T-helper 1 cell treated with Interleukin-12 subunit alpha and Interleukin-12 subunit beta and Interleukin-4 antibody, amounts not matched to agents 30 ng/mL and 1 ng/mL, for 36 hours (primary cell): ENCODE results near the gene KDM4C. TPM values are rescaled to one million over a fixed set of nuclear protein-coding genes. Genes with fewer than 3 reads are reported as not detected.

Source experiments
- intact Hi-C: fragments of 100-400 bp; cut with micrococcal nuclease; formaldehyde crosslinking; loops from one replicate; pipeline ENCODE4 v1.15.1; 2024
- total RNA-seq: library from RNA; stranded (reverse); gene quantifications from 2 replicates; pipeline ENCODE4 v1.2.3, GENCODE V29; 2022

Gene KDM4C
- total RNA-seq, 1 donor from 2014 or later, result 60.0 TPM

- intact Hi-C loops, result no loop called here
Observed at GRCh38 chr9:7129391-7129790, 371.6 kb downstream of the KDM4C start.

DNA sequence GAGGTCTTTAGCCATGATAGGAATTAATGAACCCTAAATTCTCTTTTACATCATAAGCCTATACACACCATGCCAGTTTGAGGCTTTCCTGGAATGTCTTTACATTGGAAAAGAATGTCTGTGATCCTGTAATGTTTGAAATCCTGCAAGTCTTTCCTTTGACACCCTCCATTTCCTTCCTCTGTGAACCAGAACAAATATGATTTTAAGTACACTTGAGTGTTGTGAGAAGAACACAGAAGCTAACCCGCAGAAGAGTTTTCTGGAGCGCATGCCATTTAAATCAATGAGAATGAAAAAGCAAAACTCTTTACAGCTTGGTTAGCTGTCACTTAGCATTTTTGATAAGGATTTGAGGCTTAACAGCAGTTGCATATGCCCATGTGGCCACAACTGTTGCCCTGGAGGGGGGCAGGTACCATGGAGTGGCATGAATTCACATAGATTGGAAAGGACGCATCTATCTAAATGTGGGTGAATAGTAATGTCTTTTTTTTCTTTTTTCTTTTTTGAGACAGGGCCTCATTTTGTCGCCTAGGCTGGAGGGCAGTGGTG is 372.6 kb downstream of the KDM4C start:
- intact Hi-C loops, result no loop called here

- intact Hi-C loops, result no loop called here
Observed at GRCh38 chr9:7132605-7133004, 374.8 kb downstream of the KDM4C start.

- intact Hi-C loops, result no loop called here
Observed at GRCh38 chr9:7135735-7136134, 378.0 kb downstream of the KDM4C start.

- intact Hi-C loops, result no loop called here
Observed at GRCh38 chr9:7137040-7137439, 379.3 kb downstream of the KDM4C start.

GRCh38 chr9:7137571-7137970 is 379.8 kb downstream of the KDM4C start:
- intact Hi-C loops, result no loop called here

- intact Hi-C loops, result no loop called here
Observed at GRCh38 chr9:7139886-7140285, 382.1 kb downstream of the KDM4C start.

- intact Hi-C loops, result no loop called here
Observed at GRCh38 chr9:7140401-7140800, 382.6 kb downstream of the KDM4C start.

DNA sequence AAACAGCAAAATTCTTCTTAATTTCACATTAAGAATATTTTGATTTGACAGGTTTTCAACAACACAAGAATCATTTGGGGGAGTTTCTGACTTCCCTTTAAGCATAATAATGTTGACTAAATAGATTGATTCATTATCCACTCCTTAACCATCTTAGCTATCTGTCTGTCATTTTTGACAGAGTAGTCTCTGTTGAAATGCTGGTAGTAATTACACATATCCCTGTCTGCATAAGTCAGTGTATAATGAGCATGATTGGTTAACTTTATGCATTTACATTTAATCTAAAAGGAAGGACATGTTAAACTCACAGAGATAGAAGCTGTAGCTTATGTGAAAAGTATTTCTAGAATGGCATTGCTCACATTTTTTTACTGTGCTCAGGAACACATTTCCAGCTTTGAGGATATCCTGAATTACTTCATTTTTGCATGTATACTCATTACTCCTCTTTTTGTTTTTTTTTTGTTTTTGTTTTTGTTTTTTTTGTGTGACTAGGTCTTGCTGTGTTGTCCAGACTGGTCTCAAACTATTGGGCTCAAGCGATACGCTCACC is 385.9 kb downstream of the KDM4C start:
- intact Hi-C loops, result no loop called here

- intact Hi-C loops, result no loop called here
Observed at GRCh38 chr9:7144265-7145046, 386.7 kb downstream of the KDM4C start.

- intact Hi-C loops, result no loop called here
Observed at GRCh38 chr9:7145361-7146069, 387.7 kb downstream of the KDM4C start.

- intact Hi-C loops, result no loop called here
Observed at GRCh38 chr9:7146582-7146981, 388.8 kb downstream of the KDM4C start.

DNA sequence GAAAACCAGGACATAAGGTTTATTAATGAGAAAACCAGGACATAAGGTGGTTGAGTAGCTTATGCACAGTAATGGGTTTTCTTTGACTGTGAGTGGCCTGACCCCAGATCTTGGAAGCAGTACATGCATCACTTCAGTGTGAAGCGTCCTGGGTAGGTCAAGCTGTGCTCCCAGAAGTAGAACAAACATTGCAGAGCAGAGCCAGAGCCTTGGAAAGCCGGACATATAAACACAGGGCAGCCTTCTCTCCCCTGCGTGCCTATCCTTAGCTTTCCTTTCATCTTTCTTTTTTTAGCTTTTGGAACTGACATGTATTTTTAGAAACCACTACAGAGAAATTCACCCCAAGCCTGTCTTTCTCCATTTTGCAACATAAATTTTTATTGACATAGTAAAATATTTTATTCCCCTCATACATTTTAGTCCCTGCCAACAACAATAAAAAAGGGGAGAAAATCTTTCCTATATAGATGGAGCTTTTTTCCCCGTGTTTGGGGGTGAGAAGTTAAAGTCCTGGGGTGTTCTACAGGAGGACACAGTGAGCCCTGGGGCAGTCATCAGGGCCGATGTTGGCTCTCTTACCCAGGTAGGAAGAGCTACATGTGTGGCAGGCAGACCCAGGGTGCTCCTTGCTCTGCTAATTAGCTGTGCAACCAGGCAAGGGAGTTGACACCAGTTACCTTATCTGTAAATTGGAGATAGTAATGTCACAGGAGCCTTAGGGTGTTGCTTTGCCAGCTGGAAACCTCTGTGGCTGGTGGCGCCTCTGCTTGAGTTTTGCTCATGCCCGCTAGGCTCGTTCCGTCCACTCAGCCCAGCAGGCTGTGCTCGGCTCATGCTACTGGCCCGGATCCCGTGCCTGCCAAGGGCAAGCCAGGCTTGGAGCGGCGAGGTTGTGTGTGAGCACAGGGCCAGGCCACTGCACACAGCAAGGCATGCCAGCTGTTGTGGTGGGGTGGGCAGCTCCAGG is 389.6 kb downstream of the KDM4C start:
- intact Hi-C loops, result no loop called here

DNA sequence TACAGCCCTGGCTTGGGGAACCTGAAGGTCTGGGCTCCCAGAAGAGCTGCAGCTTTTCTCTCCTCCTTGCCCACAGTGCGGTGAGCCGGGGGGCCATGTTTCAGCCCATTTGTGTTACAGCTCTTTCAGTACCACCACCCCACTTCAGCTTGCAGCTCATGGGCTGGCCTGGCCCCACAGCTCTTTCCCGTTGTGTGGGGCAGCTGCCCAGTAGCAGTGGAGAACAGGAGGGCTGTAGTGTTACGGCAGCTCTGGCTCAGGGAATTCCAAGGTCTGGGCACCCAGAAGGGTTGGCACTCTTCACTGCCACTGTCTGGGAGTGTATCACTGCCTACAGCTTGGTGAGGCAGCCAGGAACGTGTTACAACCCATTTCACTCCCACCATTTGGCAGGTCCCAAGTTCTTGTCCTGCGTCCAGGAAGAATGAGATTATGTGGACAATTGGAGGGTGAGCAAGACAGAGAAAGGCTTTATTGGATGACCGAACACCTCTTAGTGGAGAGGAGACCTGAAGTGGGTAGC is 390.5 kb downstream of the KDM4C start:
- intact Hi-C loops, result no loop called here

DNA sequence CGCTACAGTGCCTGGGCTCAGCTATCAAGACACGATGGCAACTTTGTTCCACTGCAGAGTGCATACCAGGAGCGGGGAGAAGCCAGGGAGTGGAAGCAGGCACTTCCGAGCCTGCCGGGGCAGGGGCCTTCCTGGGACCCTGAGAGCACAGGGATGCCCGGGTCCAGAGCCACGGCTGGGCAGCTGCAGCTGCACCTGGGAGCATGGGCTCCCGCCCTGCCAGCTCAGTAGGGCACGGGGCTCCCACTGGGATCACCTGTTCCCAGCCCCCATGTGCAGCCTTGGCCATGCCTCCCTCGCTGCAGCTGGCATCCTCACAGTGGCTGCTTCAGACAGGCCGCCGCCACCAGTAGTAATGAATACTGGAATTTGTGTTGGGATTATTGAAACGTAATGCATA is 391.5 kb downstream of the KDM4C start:
- intact Hi-C loops, result no loop called here

GRCh38 chr9:7150153-7150890 is 392.5 kb downstream of the KDM4C start:
- intact Hi-C loops, result no loop called here

DNA sequence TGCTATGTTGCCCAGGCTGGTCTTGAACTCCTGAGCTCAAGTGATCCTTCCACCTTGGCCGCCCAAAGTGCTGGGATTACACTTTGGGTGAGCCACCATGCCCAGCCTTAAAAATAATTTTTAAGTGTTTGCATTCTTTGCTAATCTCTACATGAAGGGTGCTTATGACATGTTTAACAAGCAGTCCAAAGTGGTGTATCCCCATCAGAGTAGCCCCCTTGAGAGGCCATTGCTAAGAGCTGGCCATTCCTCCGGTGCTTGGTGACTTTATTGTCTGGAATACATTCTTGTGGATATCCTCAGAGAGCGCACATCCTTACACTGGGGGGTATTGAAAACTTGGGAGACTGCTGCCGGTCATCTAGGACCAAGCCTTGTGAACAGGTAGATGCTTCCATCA is 395.4 kb downstream of the KDM4C start:
- intact Hi-C loops, result no loop called here

GRCh38 chr9:7153566-7153965 is 395.8 kb downstream of the KDM4C start:
- intact Hi-C loops, result no loop called here

GRCh38 chr9:7154003-7154619 is 396.3 kb downstream of the KDM4C start:
- intact Hi-C loops, result no loop called here

DNA sequence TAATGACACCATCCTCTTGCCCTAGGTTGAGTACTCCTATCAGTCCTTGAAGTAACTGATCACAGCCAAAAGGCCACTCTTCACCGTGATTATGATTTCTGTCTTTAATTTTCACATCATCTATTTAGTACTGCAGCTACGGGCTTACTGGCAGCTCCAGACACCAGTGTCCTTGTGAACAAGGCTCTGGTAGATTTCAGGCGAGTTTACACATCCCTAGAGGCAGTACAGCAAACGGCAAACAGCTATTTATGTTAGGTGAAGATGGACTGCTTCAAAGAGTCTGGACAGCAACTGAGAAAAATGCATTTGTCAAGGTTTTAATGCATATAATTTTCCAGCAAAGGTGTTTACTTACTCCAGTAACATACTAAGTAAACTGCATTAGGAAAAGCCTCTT is 396.9 kb downstream of the KDM4C start:
- intact Hi-C loops, result no loop called here
